HG03045 (cell line): Measurements from ENCODE around the gene BEST1.

ENCODE experiments used
- ATAC-seq: cut with Tn5 transposase; IDR thresholded peaks from one replicate; pipeline ENCODE4 v1.9.1; 2021; ENCODE audit warnings: mild to moderate bottlenecking, moderate library complexity; ENCODE audit not compliant: unreplicated experiment

BEST1 gene

GRCh38 chr11:61914471-61915171 is 35.5 kb upstream of the BEST1 start:
- no peak for ATAC-seq

GRCh38 chr11:61916737-61917333 is 33.3 kb upstream of the BEST1 start:
- no peak for ATAC-seq

GRCh38 chr11:61917334-61918109 is 32.6 kb upstream of the BEST1 start, which contains the start of gene RAB3IL1:
RAB3IL1 (minus strand) TSS chr11:61917566; CDS start chr11:61917367, 199 bp downstream.
- ATAC-seq = no peak

- ATAC-seq = no peak
These were observed 31.8 kb upstream of the BEST1 start for GRCh38 chr11:61918251-61918937.

GRCh38 chr11:61918938-61919704 is 31.0 kb upstream of the BEST1 start:
- no peak for ATAC-seq

GRCh38 chr11:61919705-61920631 is 30.2 kb upstream of the BEST1 start:
- ATAC-seq = no peak

GRCh38 chr11:61921446-61921845 is 28.7 kb upstream of the BEST1 start:
- ATAC-seq = no peak

GRCh38 chr11:61922539-61922938 is 27.6 kb upstream of the BEST1 start:
- no peak for ATAC-seq

DNA sequence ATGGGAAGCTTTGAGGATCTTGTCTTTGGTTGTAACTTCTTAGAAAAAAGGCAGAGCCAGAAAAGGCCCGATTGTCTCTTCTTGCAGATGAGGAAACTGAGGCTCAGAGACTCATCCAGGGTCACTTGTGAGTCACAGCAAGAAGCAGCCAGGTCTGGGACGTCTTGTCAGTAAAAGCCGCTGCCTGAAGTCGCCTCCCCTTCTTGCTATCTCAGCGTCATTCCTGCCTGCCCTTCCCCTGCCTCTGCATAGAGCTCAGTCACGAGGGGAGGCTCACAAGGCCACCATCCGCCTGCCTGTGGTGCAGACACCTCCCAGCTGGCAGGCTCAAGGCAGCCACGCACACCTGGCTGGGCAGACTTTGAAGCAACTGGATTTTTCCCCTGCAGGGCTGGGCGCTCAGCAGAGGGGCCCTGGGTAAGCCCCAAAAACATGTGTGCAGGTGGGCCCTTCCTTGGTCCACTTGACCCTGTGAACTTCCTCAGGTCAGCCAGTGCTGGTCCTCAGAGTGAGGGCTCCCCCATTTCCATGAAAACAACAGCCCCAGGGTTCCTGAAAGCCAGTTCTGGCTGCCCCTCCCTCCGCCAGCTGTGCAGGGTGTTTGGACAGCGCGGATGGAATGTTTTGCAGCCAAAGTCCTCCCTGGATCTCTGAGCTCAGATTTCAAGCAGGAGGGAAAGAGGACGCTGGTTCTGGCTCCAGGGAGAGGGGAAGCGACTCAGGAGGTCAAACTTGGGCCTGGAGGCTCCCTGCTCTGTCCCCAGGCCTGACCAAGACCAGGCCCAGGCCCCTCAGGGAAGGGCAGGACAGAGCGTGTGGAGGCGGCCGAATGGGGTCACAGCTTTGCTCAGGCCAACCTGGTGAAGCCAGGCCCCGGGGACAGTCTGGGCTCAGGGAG is 26.7 kb upstream of the BEST1 start:
- ATAC-seq = no peak

GRCh38 chr11:61924064-61924455 is 26.1 kb upstream of the BEST1 start:
- ATAC-seq = no peak

DNA sequence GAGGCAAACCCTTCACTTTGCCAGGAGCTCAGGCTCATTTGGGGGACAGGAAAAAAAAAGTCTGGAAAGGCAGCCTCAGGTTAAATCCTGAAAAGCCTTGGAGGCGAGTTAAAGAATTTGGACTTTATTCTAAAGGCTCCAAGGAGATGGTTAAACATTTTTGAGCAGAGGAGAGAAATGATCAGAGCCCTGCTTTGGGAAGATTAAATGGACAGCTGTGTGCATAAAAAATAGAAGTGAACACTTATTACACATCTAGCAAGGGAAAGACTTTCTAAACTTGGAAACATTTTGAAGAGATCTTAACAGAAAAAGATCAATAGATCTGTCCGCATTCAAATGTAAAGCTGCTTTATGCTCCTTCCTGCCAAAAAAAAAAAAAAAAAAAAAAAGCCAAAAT is 24.4 kb upstream of the BEST1 start:
- no peak for ATAC-seq

GRCh38 chr11:61926235-61926634 is 23.9 kb upstream of the BEST1 start:
- ATAC-seq = no peak

- ATAC-seq = no peak
These were observed 22.6 kb upstream of the BEST1 start for GRCh38 chr11:61927501-61927900.

- no peak for ATAC-seq
These were observed 21.5 kb upstream of the BEST1 start for GRCh38 chr11:61928606-61929005.

DNA sequence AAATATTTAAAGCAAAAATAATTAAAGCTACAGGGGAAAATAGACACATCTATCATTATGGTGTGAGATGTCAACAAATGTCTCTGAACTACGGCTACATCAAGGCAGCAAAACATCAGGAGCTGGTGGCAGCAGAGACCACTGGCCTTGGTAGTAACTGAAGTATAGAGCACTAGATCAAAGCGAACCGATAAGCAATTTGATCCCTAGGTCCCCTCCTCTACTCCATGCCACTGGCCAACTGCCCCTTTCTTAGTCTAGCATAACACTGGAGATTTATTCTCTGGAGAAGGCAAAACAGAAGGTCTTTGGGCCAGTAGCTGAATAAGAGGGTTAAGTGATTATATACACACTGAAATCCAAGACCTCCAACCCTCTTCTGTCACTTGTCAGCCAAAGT is 19.2 kb upstream of the BEST1 start:
- no peak for ATAC-seq

- ATAC-seq = no peak
These were observed 14.3 kb upstream of the BEST1 start for GRCh38 chr11:61935861-61936260.

GRCh38 chr11:61940466-61940865 is 9.7 kb upstream of the BEST1 start:
- no peak for ATAC-seq

DNA sequence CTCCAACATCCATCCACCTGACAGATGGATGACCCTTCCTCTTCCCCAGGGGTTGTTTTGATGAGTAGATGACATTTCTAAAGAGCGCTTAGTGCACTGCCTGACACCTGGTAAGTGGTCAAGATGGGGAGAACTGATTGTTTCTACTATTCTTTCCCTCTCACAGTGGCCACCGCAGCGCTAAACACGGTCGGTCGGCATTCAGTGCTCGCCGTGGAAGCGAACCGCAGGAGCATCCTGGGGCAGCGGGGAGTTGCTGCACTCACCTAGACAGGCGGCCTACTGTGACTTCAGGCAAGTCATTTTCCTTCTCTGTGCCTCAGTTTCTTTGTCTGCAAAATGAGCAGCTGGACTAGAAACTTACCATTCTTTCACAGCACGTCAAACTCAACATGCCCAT is 5.0 kb upstream of the BEST1 start:
- no peak for ATAC-seq

DNA sequence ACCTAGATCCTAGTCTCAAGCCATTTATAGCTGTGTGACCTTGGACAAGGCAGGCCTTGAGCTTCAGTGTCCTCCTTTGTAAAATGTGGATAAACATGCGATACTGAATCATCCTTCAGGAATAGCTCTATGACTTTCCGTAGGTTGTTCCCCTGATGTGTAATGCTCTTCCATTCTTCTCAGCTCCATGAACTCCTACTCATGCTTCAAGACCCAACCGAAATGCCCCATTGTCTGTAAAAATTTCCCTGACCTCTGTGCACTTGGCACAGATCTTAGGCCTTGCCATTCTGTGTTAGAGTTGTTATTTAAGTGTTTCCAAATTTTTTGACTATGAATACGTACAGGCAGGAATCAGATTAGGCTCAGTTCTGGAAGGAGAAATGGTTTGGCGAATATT is 3.3 kb upstream of the BEST1 start:
- ATAC-seq = no peak
